ENCODE results near the gene GSTM4.

GRCh38 chr1:109629372-109630030 lies 26.4 kb upstream of the GSTM4 start:
- TF ChIP-seq TCF7L2 (IDR thresholded peaks at IDR 0.05; ENCODE audit: low read depth, low read length) (no peak), CTCF (IDR thresholded peaks at IDR 0.05) (no peak), SIN3A (IDR thresholded peaks at IDR 0.05; ENCODE audit: borderline replicate concordance, insufficient read depth, low read depth, low read length) (no peak), REST (IDR thresholded peaks at IDR 0.05; ENCODE audit: insufficient read depth in 1 of 2, low read depth in 2 of 2, low read length in 1 of 2) (no peak)

All from Panc1 (cell line).